ENCODE results near the gene CD40. TPM values are rescaled to one million over a fixed set of nuclear protein-coding genes. Genes with fewer than 3 reads are reported as not detected.

Gene CD40
- total RNA-seq, 1 experiment from 2014 or later = 7.8 TPM

GRCh38 chr20:46145713-46146112 lies 27.6 kb downstream of the CD40 start:
- WGBS (ENCODE audit: extremely low coverage, insufficient read length, low lambda C conversion rate) = no CpG with 5 or more reads among the region's 3 CpGs
- H3K14ac ChIP-seq (ENCODE audit: insufficient read depth, low read length) = no peak overlapping the region
- Mint-ChIP-seq H3K27ac (peak overlapping the region in 1 of 3 experiments; percentile 58; a peak in 1 of 7 replicates), H3K9me3 (no peaks in the 10 kb centered on the region; a peak in 1 of 5 replicates), H3K36me3 (ENCODE audit: insufficient read depth in 1 of 3, low read depth in 3 of 3) (no peaks in the 10 kb centered on the region), H3K4me3 (no peak overlapping the region), H3K4me1 (peaks cover 7 to 30% of the 10 kb centered on the region in 2 experiments), H3K27me3 (ENCODE audit: low read depth) (peaks cover 20% of the 10 kb centered on the region)
- no peak overlapping the region for H3K18ac ChIP-seq (ENCODE audit: insufficient read length, low read depth, low read length)
- no peak for DNase-seq
- no peak overlapping the region for H2BK20ac ChIP-seq (ENCODE audit: low read depth, low read length, poor library complexity, severe bottlenecking)
- H3K23me2 ChIP-seq (ENCODE audit: insufficient read length, low read depth, low read length, poor library complexity, severe bottlenecking) = no peaks in the 10 kb centered on the region
- no peak overlapping the region for H3K23ac ChIP-seq (ENCODE audit: insufficient read length, low read depth, low read length)
- TF ChIP-seq, protein P1, sequence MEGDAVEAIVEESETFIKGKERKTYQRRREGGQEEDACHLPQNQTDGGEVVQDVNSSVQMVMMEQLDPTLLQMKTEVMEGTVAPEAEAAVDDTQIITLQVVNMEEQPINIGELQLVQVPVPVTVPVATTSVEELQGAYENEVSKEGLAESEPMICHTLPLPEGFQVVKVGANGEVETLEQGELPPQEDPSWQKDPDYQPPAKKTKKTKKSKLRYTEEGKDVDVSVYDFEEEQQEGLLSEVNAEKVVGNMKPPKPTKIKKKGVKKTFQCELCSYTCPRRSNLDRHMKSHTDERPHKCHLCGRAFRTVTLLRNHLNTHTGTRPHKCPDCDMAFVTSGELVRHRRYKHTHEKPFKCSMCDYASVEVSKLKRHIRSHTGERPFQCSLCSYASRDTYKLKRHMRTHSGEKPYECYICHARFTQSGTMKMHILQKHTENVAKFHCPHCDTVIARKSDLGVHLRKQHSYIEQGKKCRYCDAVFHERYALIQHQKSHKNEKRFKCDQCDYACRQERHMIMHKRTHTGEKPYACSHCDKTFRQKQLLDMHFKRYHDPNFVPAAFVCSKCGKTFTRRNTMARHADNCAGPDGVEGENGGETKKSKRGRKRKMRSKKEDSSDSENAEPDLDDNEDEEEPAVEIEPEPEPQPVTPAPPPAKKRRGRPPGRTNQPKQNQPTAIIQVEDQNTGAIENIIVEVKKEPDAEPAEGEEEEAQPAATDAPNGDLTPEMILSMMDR (conservative IDR thresholded peaks at IDR 0.05) = no peak
- no peak overlapping the region for H4K8ac ChIP-seq (replicated peaks; ENCODE audit: insufficient read length, low read depth, low read length)
- H3T11ph ChIP-seq (ENCODE audit: low read length) = no peak overlapping the region
- H3K27ac ChIP-seq (ENCODE audit: insufficient read length, low read depth, low read length) = no peak overlapping the region
- H3K4ac ChIP-seq (ENCODE audit: low read depth, low read length) = no peak overlapping the region
- H3K56ac ChIP-seq (ENCODE audit: insufficient read length, low read depth, low read length) = no peak overlapping the region
- H3K4me1 ChIP-seq (ENCODE audit: insufficient read depth, low read length) = no peaks in the 10 kb centered on the region
- no peak overlapping the region for H3K4me2 ChIP-seq (ENCODE audit: insufficient read depth, insufficient read length, low read length)
- no peaks in the 10 kb centered on the region for H3K79me2 ChIP-seq (ENCODE audit: insufficient read depth, low read length)
- no peak overlapping the region for H2BK5ac ChIP-seq (ENCODE audit: insufficient read length, low read length)
- H4K91ac ChIP-seq (ENCODE audit: insufficient read length, low read depth, low read length) = no peak overlapping the region
- no peaks in the 10 kb centered on the region for H3K27me3 ChIP-seq (ENCODE audit: insufficient read depth, low read length)
- H4K5ac ChIP-seq (ENCODE audit: insufficient read length, low read depth, low read length) = no peak overlapping the region
- no peak overlapping the region for H2BK12ac ChIP-seq (ENCODE audit: insufficient read length, low read depth, low read length)
- H2AK5ac ChIP-seq (ENCODE audit: insufficient read length, low read length) = no peak overlapping the region
- H3K9ac ChIP-seq (ENCODE audit: extremely low read depth, insufficient read length, low read length) = no peak overlapping the region
- H3K9me3 ChIP-seq (ENCODE audit: control insufficient read depth, low read depth, low read length) = no peaks in the 10 kb centered on the region
- no peaks in the 10 kb centered on the region for H3K79me1 ChIP-seq (ENCODE audit: insufficient read depth, low read depth, low read length, poor library complexity, severe bottlenecking)
- H2AFZ ChIP-seq (ENCODE audit: low read length) = no peak overlapping the region
- no peak overlapping the region for H2BK15ac ChIP-seq (ENCODE audit: low read depth, low read length)
- H2BK120ac ChIP-seq (ENCODE audit: low read depth, low read length, poor library complexity, severe bottlenecking) = no peak overlapping the region
- peaks cover 2% of the 10 kb centered on the region for H4K20me1 ChIP-seq (ENCODE audit: control insufficient read depth, insufficient read depth, insufficient read length)
